Left kidney (tissue), 2 donors: Measurements from ENCODE around the gene ARMC12. TPM values are rescaled to one million over a fixed set of nuclear protein-coding genes. Genes with fewer than 3 reads are reported as not detected.

Experiments used
- DNase-seq: peaks from one replicate; pipeline ENCODE4 v3.0.0-alpha.2; 2013
- polyA plus RNA-seq: library from polyadenylated mRNA; unstranded; fragments of 120-200 nt; gene quantifications from one replicate; pipeline ENCODE4 v1.2.1, GENCODE V29; 2013; ENCODE audit not compliant: insufficient read length

Gene ARMC12
- polyA plus RNA-seq, 1 donor, result 1.8 TPM

GRCh38 chr6:35776364-35777215 lies 39.8 kb downstream of the ARMC12 start, which contains the start of gene CLPSL2:
TSS of gene CLPSL2 (plus strand) at chr6:35776598. CDS start at chr6:35776619, 21 bp downstream.
- DNase-seq, result peak; percentile 39

- no peak for DNase-seq
These were observed 40.7 kb downstream of the ARMC12 start for GRCh38 chr6:35777356-35778102.

- no peak for DNase-seq
These were observed 41.6 kb downstream of the ARMC12 start for GRCh38 chr6:35778437-35778836.

GRCh38 chr6:35780719-35781118 lies 43.9 kb downstream of the ARMC12 start, which contains the start of gene CLPSL1:
TSS of gene CLPSL1 (plus strand) at chr6:35781019. CDS start at chr6:35781111, 92 bp downstream.
- DNase-seq, result no peak

- DNase-seq, result no peak
These were observed 44.5 kb downstream of the ARMC12 start for GRCh38 chr6:35781290-35781689.

- DNase-seq, result no peak
These were observed 45.6 kb downstream of the ARMC12 start for GRCh38 chr6:35782424-35782823.

GRCh38 chr6:35784200-35784599 lies 47.4 kb downstream of the ARMC12 start:
- DNase-seq, result no peak

- no peak for DNase-seq
These were observed 49.4 kb downstream of the ARMC12 start for GRCh38 chr6:35786272-35786671.

GRCh38 chr6:35786810-35787209 lies 50.0 kb downstream of the ARMC12 start:
- peak; percentile 18 for DNase-seq

GRCh38 chr6:35787266-35788218 lies 50.7 kb downstream of the ARMC12 start:
- no peak for DNase-seq

GRCh38 chr6:35788423-35788982 lies 51.7 kb downstream of the ARMC12 start:
- no peak for DNase-seq

- no peak for DNase-seq
These were observed 53.9 kb downstream of the ARMC12 start for GRCh38 chr6:35790683-35791082.

GRCh38 chr6:35794536-35795452 lies 58.0 kb downstream of the ARMC12 start:
- DNase-seq, result no peak

GRCh38 chr6:35795453-35796071 lies 58.7 kb downstream of the ARMC12 start:
- no peak for DNase-seq

- no peak for DNase-seq
These were observed 59.4 kb downstream of the ARMC12 start for GRCh38 chr6:35796236-35796635.

- no peak for DNase-seq
These were observed 61.1 kb downstream of the ARMC12 start for GRCh38 chr6:35797837-35798526.
